ENCODE results near the gene UNG. TPM values are rescaled to one million over a fixed set of nuclear protein-coding genes. Genes with fewer than 3 reads are reported as not detected.
A peak's percentile ranks its signal among the peaks of the same experiment; 100 is the strongest.

Gene UNG
- total RNA-seq, 6 donors from 2014 or later, result 8.2 to 27.6 (median 15.5) TPM

GRCh38 chr12:109099431-109100020 is 2.1 kb downstream of the UNG start:
- H3K36me3 ChIP-seq, result peaks cover 6 to 29% (median 18%) of the 10 kb centered on the region in 4 donors
- peak overlapping the region in 2 of 4 donors; percentile 87 to 93 for H3K27ac ChIP-seq
- DNase-seq (no peak), ATAC-seq (ENCODE audit: low FRiP score in 2 of 2) (no peak)
- TF ChIP-seq POLR2AphosphoS5 (IDR thresholded peaks at IDR 0.05), result no peak
- TF ChIP-seq CTCF (IDR thresholded peaks at IDR 0.05), result no peak
- TF ChIP-seq POLR2A (IDR thresholded peaks at IDR 0.05), result no peak
- TF ChIP-seq EP300 (IDR thresholded peaks at IDR 0.05), result no peak
- peaks cover 14 to 30% (median 16%) of the 10 kb centered on the region in 4 donors for H3K4me1 ChIP-seq
- WGBS, 2 donors, result 76 to 78% methylated on average over 12 of the region's 12 CpGs
- H3K4me3 ChIP-seq, result peak overlapping the region in 1 of 4 donors; percentile 91
- H3K9me3 ChIP-seq, result no peaks in the 10 kb centered on the region
- H3K27me3 ChIP-seq, result no peaks in the 10 kb centered on the region

- DNase-seq (no peak), ATAC-seq (ENCODE audit: low FRiP score in 2 of 2) (no peak)
- TF ChIP-seq POLR2AphosphoS5 (IDR thresholded peaks at IDR 0.05) (no peak), POLR2A (IDR thresholded peaks at IDR 0.05) (no peak), EP300 (IDR thresholded peaks at IDR 0.05) (no peak)
- H3K36me3 ChIP-seq, result peaks cover 13 to 42% (median 29%) of the 10 kb centered on the region in 4 donors
- 78 to 79% methylated on average over 4 of the region's 4 CpGs for WGBS, 2 donors
- H3K27ac ChIP-seq, result no peak overlapping the region
- peaks cover 14 to 30% (median 16%) of the 10 kb centered on the region in 4 donors for H3K4me1 ChIP-seq
- no peaks in the 10 kb centered on the region for H3K9me3 ChIP-seq
- no peak overlapping the region for H3K4me3 ChIP-seq
- no peaks in the 10 kb centered on the region for H3K27me3 ChIP-seq
Measured at GRCh38 chr12:109100741-109101140, 3.3 kb downstream of the UNG start.

- WGBS, 2 donors, result 84 to 97% methylated on average over 3 of the region's 3 CpGs
- H3K9me3 ChIP-seq, result no peaks in the 10 kb centered on the region
- TF ChIP-seq CTCF (IDR thresholded peaks at IDR 0.05), result no peak
- TF ChIP-seq EP300 (IDR thresholded peaks at IDR 0.05), result no peak
- no peak for TF ChIP-seq POLR2AphosphoS5 (IDR thresholded peaks at IDR 0.05)
- no peak for TF ChIP-seq POLR2A (IDR thresholded peaks at IDR 0.05)
- DNase-seq (no peak), ATAC-seq (ENCODE audit: low FRiP score in 2 of 2) (no peak)
- no peak overlapping the region for H3K27ac ChIP-seq
- no peaks in the 10 kb centered on the region for H3K27me3 ChIP-seq
- no peak overlapping the region for H3K4me3 ChIP-seq
- peaks cover 13 to 57% (median 36%) of the 10 kb centered on the region in 4 donors for H3K36me3 ChIP-seq
- peaks cover 11 to 25% (median 13%) of the 10 kb centered on the region in 4 donors for H3K4me1 ChIP-seq
Measured at GRCh38 chr12:109102491-109102890, 5.1 kb downstream of the UNG start.

GRCh38 chr12:109105176-109105575 is 7.8 kb downstream of the UNG start:
- Histone ChIP-seq H3K27me3 (no peaks in the 10 kb centered on the region), H3K36me3 (peaks cover 13 to 67% (median 36%) of the 10 kb centered on the region in 4 donors), H3K27ac (no peak overlapping the region), H3K4me3 (no peak overlapping the region), H3K9me3 (no peaks in the 10 kb centered on the region), H3K4me1 (peaks cover 0 to 2% (median 0%) of the 10 kb centered on the region in 4 donors)
- DNase-seq (no peak), ATAC-seq (ENCODE audit: low FRiP score in 2 of 2) (no peak)
- TF ChIP-seq POLR2A (IDR thresholded peaks at IDR 0.05) (no peak), CTCF (IDR thresholded peaks at IDR 0.05) (no peak), EP300 (IDR thresholded peaks at IDR 0.05) (no peak), POLR2AphosphoS5 (IDR thresholded peaks at IDR 0.05) (no peak)
- WGBS, 2 donors, result 95 to 96% methylated on average over 5 of the region's 5 CpGs

GRCh38 chr12:109109746-109110350 is 12.5 kb downstream of the UNG start:
- DNase-seq, result no peak
- no peak for ATAC-seq (ENCODE audit: low FRiP score in 2 of 2)
- H3K27ac ChIP-seq, result peak overlapping the region; percentile 86 to 92 (median 90)

More at GRCh38 chr12:109109746-109110350, 12.5 kb downstream of the UNG start:
- no peak overlapping the region for H3K4me3 ChIP-seq
- peaks cover 10 to 16% (median 14%) of the 10 kb centered on the region in 4 donors for H3K4me1 ChIP-seq
- H3K9me3 ChIP-seq, result no peaks in the 10 kb centered on the region
- TF ChIP-seq POLR2A (IDR thresholded peaks at IDR 0.05) (no peak), CTCF (IDR thresholded peaks at IDR 0.05) (no peak), EP300 (IDR thresholded peaks at IDR 0.05) (no peak), POLR2AphosphoS5 (IDR thresholded peaks at IDR 0.05) (no peak)
- WGBS, 2 donors, result 88 to 95% methylated on average over 6 of the region's 6 CpGs
- H3K36me3 ChIP-seq, result peaks cover 5 to 34% (median 15%) of the 10 kb centered on the region in 4 donors
- H3K27me3 ChIP-seq, result no peaks in the 10 kb centered on the region

All from upper lobe of left lung (tissue), 6 donors.